Activated CD8-positive, alpha-beta T cell treated with anti-CD3 and anti-CD28 coated beads, Interleukin-2, amount 10 ng/mL, durations not matched to agents 7 days and 5 days (primary cell): ENCODE results near the gene CACNA1C. TPM values are rescaled to one million over a fixed set of nuclear protein-coding genes. Genes with fewer than 3 reads are reported as not detected.

ENCODE experiments used
- ATAC-seq: fragments of 150-1000 bp; cut with Tn5 transposase; one replicate; pipeline ENCODE4 v1.10.0; 2021; ENCODE audit warnings: moderate library complexity
- CTCF ChIA-PET: fragments of 350-600 bp; sonication (Branson Sonifier 250); formaldehyde crosslinking; loops from one replicate; lab custom pipeline; 2021; ENCODE audit warnings: antibody characterized with exemption; lab: Charles Lee
- POLR2A ChIA-PET: fragments of 350-600 bp; sonication (Branson Sonifier 250); formaldehyde crosslinking; loops from one replicate; lab custom pipeline; 2021; ENCODE audit warnings: antibody characterized with exemption; lab: Charles Lee
- DNase-seq: peaks from one replicate; pipeline ENCODE4 v3.0.0-alpha.2; 2020
- H3K27ac Mint-ChIP-seq: one replicate; pipeline ENCODE4 v1.8.0; 2021; ENCODE audit warnings: mild to moderate bottlenecking, mixed read lengths
- H3K27me3 Mint-ChIP-seq: one replicate; pipeline ENCODE4 v1.8.0; 2021; ENCODE audit warnings: low read depth, mixed read lengths
- H3K36me3 Mint-ChIP-seq: one replicate; pipeline ENCODE4 v1.8.0; 2021; ENCODE audit warnings: low read depth, mixed read lengths
- H3K4me1 Mint-ChIP-seq: one replicate; pipeline ENCODE4 v1.8.0; 2021; ENCODE audit warnings: low read depth, mixed read lengths
- H3K4me3 Mint-ChIP-seq: one replicate; pipeline ENCODE4 v1.8.0; 2021; ENCODE audit warnings: mild to moderate bottlenecking, mixed read lengths
- H3K9me3 Mint-ChIP-seq: one replicate; pipeline ENCODE4 v1.8.0; 2022; ENCODE audit warnings: mixed read lengths; ENCODE audit not compliant: insufficient read depth
- total RNA-seq, 2 experiments: library from RNA; stranded (reverse); gene quantifications; one replicate each; pipeline ENCODE4 v1.2.3, GENCODE V29; 2021

Gene CACNA1C
- total RNA-seq, 2 experiments from 2014 or later = 0.08 TPM

DNA sequence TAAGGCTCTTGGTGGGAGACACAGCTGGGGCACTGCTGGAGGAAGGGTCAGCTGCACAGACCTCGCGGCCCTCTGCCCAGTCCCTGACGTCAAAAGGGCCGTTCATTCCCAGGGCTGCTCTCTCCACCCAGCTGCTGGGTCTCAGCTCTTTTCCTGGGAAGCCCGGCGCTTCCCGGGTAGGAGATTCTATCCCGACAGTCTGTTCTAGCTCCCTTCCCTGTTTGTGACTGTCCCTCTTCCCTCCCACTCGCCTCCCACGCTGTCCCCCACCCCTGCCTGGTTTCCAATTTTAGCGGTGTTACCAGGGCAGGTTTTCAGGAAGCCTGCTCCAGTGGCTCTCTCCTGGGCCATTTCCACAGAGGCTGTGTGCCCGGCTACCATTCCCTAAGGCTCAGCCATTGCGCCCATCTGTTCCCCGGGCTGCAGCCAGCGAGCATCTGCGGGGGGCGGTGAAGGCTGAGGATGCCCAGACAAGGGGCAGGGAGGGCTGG lies 186.6 kb downstream of the CACNA1C start:
- ATAC-seq = no peak
- H3K4me3 Mint-ChIP-seq = no peak overlapping the region
- no peaks in the 10 kb centered on the region for H3K9me3 Mint-ChIP-seq
- no peaks in the 10 kb centered on the region for H3K4me1 Mint-ChIP-seq
- ChIA-PET POLR2A (no interaction called here), CTCF (no interaction called here)
- H3K36me3 Mint-ChIP-seq = no peaks in the 10 kb centered on the region
- peaks cover 2% of the 10 kb centered on the region for H3K27me3 Mint-ChIP-seq
- DNase-seq = no peak
- H3K27ac Mint-ChIP-seq = no peak overlapping the region

DNA sequence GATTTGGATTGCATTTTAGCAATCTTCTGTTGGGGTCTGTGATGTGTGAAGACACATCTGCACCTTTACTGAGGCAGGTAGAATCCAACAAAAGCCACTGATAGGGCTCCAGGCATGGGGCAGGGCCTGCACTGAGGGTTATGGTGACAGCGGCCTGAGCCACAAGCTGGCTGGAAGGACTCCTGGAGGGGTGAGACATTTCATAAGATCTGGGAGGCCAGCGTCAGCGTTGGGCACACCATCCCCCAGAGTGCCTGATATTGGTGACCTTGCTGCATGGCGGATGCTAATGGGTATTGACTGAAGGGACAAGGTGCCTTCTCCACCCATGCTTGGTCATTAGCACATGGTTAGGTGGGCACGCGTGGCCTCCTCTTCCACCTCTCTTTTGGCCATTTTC lies 187.6 kb downstream of the CACNA1C start:
- ChIA-PET POLR2A (no interaction called here), CTCF (no interaction called here)
- ATAC-seq (no peak), DNase-seq (no peak)
- H3K4me1 Mint-ChIP-seq = no peaks in the 10 kb centered on the region
- H3K27ac Mint-ChIP-seq = no peak overlapping the region
- no peaks in the 10 kb centered on the region for H3K9me3 Mint-ChIP-seq
- no peaks in the 10 kb centered on the region for H3K36me3 Mint-ChIP-seq
- no peak overlapping the region for H3K4me3 Mint-ChIP-seq
- H3K27me3 Mint-ChIP-seq = peaks cover 2% of the 10 kb centered on the region

DNA sequence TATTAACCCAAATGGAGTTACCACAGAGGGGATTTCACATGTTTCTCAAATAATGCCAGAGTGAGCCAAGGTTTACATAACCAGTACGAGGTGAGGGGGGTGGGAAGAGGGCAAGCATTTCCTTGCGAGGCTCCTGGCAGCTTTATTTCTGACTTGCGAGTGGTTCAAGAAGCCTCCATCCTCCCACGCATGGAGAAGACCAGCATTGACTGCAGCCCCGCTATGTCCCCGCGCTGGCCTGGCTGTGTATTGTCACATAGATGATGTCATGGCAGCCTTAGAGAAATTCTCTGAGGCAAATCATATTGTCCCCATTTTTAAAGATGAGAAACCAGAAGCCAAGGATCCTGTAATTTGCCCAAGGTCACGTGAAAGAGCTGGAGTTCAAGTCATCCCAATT lies 188.2 kb downstream of the CACNA1C start:
- no peak for ATAC-seq
- H3K27ac Mint-ChIP-seq = no peak overlapping the region
- no peak for DNase-seq
- peaks cover 2% of the 10 kb centered on the region for H3K27me3 Mint-ChIP-seq
- H3K36me3 Mint-ChIP-seq = no peaks in the 10 kb centered on the region
- no peaks in the 10 kb centered on the region for H3K9me3 Mint-ChIP-seq
- POLR2A ChIA-PET = no interaction called here
- CTCF ChIA-PET = no interaction called here
- H3K4me3 Mint-ChIP-seq = no peak overlapping the region
- H3K4me1 Mint-ChIP-seq = no peaks in the 10 kb centered on the region

DNA sequence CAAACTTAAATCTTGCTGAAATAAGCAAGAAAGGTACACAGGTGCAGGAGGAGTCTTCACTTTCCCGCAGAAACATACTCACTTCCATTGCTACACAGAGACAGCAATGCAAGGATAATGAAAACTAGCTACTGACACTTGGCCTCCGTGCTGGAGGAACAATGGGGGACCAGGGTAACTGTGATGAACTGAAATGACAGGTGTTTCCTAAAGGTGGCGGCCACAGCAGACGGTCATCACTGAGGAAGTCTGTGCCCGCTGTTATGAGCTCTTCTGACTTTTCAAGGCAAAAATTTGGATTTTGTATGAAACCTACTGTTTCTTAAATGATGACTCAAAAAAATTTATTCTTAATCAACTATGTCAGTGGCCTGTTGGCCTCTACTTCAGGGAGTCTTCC lies 189.4 kb downstream of the CACNA1C start:
- CTCF ChIA-PET = no interaction called here
- no peak overlapping the region for H3K27ac Mint-ChIP-seq
- H3K4me1 Mint-ChIP-seq = no peaks in the 10 kb centered on the region

DNA sequence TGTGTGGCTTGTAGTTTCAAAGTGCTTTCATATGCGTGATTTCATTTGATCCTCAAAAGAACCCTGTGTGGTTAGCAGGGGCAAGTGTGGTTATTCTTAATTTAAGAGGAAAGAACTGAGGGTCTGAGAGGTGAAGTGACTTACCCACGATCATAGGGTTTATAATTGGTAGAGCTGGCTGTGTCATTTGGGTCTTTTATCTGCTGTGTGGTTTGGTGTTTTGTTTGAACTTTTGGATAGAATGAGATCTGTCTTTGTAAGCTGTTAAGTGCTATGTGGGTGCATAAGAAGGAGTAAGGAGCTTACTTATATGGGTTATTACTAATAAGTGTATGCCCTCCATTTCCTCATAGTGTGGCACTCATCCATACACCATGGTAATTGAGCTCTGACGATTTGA lies 190.0 kb downstream of the CACNA1C start:
- ChIA-PET POLR2A (no interaction called here), CTCF (no interaction called here)
- no peak for DNase-seq
- Mint-ChIP-seq H3K4me3 (no peak overlapping the region), H3K4me1 (no peaks in the 10 kb centered on the region), H3K9me3 (no peaks in the 10 kb centered on the region), H3K36me3 (no peaks in the 10 kb centered on the region), H3K27me3 (peaks cover 2% of the 10 kb centered on the region), H3K27ac (no peak overlapping the region)
- ATAC-seq = no peak

More for the DNA sequence above, 189.4 kb downstream of the CACNA1C start:
- no peaks in the 10 kb centered on the region for H3K9me3 Mint-ChIP-seq
- ATAC-seq = no peak
- H3K36me3 Mint-ChIP-seq = no peaks in the 10 kb centered on the region
- H3K4me3 Mint-ChIP-seq = no peak overlapping the region
- peaks cover 2% of the 10 kb centered on the region for H3K27me3 Mint-ChIP-seq
- POLR2A ChIA-PET = no interaction called here
- DNase-seq = no peak

DNA sequence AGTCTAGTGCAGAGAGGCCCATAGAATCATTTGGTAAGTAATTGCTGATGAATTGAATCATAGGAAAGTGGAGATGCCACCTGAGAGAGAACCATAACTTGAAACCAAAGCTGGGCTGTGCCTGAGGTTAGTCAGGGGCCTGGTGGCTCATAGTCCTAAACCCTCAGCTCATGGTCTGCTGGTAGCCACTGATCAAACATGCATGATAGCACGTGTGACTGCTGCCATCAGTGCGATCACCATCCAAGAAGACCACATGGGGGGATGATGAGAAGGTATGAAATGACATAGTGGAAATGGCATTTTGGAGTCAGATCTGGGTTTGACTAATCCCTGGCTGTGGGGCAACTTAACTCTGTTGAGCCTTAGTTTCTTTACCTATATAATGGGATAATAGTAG lies 190.5 kb downstream of the CACNA1C start:
- Mint-ChIP-seq H3K27me3 (peaks cover 2% of the 10 kb centered on the region), H3K27ac (no peak overlapping the region), H3K9me3 (no peaks in the 10 kb centered on the region), H3K4me3 (no peak overlapping the region), H3K36me3 (no peaks in the 10 kb centered on the region), H3K4me1 (no peaks in the 10 kb centered on the region)
- CTCF ChIA-PET = no interaction called here
- DNase-seq = no peak
- POLR2A ChIA-PET = no interaction called here
- no peak for ATAC-seq

DNA sequence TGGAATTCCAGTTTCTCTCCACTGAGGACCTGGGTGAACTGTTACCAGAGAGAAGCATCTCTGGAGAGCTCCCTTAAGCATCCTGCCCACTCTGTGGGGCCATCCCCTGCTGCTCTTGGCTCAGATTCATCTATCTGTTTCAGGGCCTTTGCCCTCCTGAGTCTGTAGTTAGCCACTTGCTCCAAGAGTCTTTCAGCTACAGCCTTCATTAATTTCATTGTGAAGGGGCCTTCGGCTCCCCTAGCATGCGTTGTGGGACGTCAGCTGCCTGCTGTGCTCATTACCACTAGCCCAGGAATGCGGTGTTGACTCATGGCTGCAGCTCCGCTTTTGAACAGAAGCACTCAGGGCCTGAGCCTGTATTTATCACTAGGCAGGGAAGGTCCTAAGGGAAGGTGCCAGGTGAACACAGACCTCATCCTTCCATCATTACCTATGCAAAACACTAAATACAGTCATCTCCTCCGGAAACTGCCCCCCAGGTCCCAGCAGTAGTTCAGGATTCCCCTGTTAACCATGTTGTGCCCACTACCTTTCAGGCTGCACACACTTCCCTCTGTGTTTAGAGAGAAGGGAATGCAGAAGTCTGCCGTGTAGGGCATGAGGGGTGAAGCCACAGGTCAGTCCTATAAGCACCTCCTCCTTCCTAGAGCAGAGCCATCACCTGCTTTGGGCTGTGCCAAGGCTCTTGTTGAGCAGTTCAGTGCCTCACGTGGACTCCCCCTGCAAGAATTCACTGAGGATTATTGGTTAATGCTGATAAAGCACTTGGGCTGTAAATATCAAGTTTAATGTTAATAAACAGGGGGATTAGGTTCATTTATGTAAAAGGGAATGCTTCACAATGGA lies 191.4 kb downstream of the CACNA1C start:
- POLR2A ChIA-PET = no interaction called here
- CTCF ChIA-PET = no interaction called here
- peaks cover 2% of the 10 kb centered on the region for H3K27me3 Mint-ChIP-seq
- DNase-seq = no peak
- no peak for ATAC-seq
- no peak overlapping the region for H3K27ac Mint-ChIP-seq
- H3K9me3 Mint-ChIP-seq = no peaks in the 10 kb centered on the region
- no peaks in the 10 kb centered on the region for H3K36me3 Mint-ChIP-seq
- H3K4me3 Mint-ChIP-seq = no peak overlapping the region
- no peaks in the 10 kb centered on the region for H3K4me1 Mint-ChIP-seq

DNA sequence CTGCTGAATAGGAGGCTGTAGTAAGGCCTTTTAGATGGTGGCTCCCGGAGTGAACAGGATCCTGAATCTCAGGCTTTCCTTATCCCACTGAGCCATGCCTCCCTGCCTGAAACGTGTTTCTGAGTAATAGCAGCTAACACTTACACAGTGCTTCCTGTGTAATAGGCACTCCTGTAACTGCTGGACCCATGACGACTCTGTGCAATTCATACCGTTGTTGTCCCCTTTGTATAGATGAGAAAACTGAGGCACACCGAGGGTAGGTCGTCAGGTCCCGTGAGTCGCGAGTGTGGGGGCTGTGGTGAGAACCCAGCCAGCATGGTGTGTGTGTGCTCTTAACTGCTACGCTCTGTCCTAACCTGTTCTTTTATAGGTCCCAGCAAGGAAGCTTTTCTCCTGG lies 193.6 kb downstream of the CACNA1C start:
- DNase-seq (no peak), ATAC-seq (no peak)
- Mint-ChIP-seq H3K27ac (no peak overlapping the region), H3K27me3 (no peaks in the 10 kb centered on the region), H3K4me1 (no peaks in the 10 kb centered on the region), H3K36me3 (no peaks in the 10 kb centered on the region), H3K4me3 (no peak overlapping the region), H3K9me3 (no peaks in the 10 kb centered on the region)
- ChIA-PET POLR2A (no interaction called here), CTCF (no interaction called here)

DNA sequence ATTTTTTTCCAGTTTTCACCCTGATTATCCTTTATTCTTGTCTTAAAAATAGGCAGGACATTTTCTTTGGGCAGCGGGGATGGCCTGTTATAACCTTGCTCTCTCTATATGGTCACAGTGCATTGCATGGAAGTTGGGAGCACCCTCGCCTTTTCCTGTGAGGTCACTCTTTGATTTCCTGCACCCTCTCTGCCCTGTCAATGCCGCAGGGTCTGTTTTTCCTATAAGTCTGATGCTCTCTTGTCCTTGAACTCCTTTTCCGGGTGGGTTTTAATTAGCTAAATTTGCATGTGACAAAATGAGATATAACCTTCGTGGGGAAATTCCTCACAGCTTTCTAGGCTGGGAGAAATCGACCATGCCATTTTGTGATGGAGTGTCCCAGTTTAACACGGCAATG lies 194.3 kb downstream of the CACNA1C start:
- CTCF ChIA-PET = no interaction called here
- Mint-ChIP-seq H3K9me3 (no peaks in the 10 kb centered on the region), H3K27me3 (no peaks in the 10 kb centered on the region), H3K4me3 (no peak overlapping the region), H3K27ac (no peak overlapping the region), H3K4me1 (no peaks in the 10 kb centered on the region), H3K36me3 (no peaks in the 10 kb centered on the region)
- POLR2A ChIA-PET = no interaction called here
- no peak for DNase-seq
- no peak for ATAC-seq

DNA sequence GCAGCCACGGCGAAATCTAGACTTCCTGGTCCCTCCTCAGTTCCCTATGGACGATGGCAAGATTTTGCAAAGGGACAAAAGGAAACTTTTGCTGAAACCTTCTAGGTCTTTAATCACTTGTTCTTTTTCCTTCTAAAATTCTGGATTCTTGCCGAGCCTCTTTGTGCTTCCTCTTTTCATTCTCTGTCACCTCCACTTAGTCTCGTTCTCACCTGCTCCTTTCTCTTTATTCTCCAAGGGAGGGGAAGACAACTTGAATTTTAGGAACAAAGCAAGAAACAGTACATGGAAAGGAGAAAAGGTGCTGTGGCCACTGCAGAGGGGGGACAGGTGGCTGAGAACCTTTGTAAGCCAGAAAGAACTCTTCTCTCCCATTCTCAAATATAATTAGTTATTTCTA lies 194.8 kb downstream of the CACNA1C start:
- Mint-ChIP-seq H3K27me3 (no peaks in the 10 kb centered on the region), H3K9me3 (no peaks in the 10 kb centered on the region), H3K4me1 (no peaks in the 10 kb centered on the region), H3K27ac (no peak overlapping the region), H3K36me3 (no peaks in the 10 kb centered on the region), H3K4me3 (no peak overlapping the region)
- ChIA-PET CTCF (no interaction called here), POLR2A (no interaction called here)
- DNase-seq (no peak), ATAC-seq (no peak)

DNA sequence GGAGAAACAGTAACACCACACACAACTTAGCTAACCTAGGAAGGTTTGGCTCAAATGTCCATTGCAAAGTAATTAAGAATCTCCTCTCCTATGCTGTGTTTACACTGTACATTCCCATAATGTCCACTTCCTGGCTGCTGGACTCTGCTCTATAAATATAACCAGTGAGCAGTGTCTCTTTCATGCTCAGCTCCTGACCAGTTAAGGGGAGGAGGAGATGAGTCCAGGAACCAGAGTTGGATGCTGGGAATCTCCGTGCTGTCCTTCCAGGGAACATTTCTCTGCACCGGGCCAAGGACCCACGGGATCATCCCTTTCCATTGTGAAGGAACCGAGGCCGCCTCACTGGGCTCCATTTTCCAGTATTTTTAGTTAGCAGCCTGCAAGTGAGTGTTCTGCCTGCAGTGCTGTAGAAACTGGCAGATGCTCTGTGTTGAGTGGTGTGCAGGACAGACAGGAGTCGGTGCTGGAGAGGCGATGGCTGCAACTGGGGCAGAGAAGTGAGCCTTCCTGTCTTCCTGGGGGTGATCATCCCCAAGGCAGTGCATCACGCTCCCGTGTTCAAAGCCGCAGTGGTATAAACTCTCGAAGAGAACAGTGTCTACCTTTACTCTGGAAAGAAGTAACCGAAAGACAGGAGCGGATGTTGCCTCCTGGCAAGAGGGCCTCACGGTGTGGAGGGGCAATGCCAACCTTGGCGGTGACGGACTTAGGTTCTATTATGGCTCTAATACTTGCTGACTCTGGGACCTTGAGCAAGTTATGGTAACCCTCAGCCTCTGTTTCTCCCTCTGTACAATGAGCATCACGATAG lies 195.5 kb downstream of the CACNA1C start:
- DNase-seq (no peak), ATAC-seq (no peak)
- no peak overlapping the region for H3K27ac Mint-ChIP-seq
- no peaks in the 10 kb centered on the region for H3K36me3 Mint-ChIP-seq
- no peaks in the 10 kb centered on the region for H3K4me1 Mint-ChIP-seq
- POLR2A ChIA-PET = no interaction called here
- no peaks in the 10 kb centered on the region for H3K27me3 Mint-ChIP-seq
- no peak overlapping the region for H3K4me3 Mint-ChIP-seq
- no peaks in the 10 kb centered on the region for H3K9me3 Mint-ChIP-seq
- CTCF ChIA-PET = no interaction called here

DNA sequence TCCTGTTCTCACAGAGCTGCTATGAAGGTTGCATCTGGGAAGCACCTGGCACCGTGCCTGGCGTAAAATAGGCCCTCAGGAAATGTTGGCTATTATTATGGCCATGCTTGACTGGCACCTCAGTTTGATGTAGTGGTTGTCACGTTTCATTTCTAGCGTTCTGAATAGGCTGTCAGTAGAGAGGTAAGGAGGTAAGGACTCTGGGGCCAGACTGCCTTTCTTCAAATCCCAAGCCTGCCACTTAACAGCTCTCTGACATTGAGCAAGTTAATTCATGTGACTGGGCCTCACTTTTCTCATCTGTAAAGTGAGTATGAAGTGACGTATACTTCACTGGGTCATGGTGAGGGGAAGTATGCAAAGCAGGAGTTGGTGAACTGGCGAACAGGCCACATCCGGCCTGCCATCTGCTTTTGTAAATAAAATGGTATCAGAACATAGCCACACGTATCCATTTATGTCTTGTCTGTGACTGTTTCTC lies 196.2 kb downstream of the CACNA1C start:
- H3K4me1 Mint-ChIP-seq = no peaks in the 10 kb centered on the region
- CTCF ChIA-PET = no interaction called here
- H3K27ac Mint-ChIP-seq = no peak overlapping the region
- POLR2A ChIA-PET = no interaction called here
- H3K36me3 Mint-ChIP-seq = no peaks in the 10 kb centered on the region
- ATAC-seq = no peak
- no peaks in the 10 kb centered on the region for H3K9me3 Mint-ChIP-seq
- H3K27me3 Mint-ChIP-seq = no peaks in the 10 kb centered on the region
- no peak for DNase-seq
- H3K4me3 Mint-ChIP-seq = no peak overlapping the region
